ENCODE measurements around the gene PAM16.
A peak's percentile ranks its signal among the peaks of the same experiment; 100 is the strongest.

Gene PAM16

GRCh38 chr16:4373356-4373908 lies 22.3 kb upstream of the PAM16 start:
- H3K4me3 ChIP-seq (ENCODE audit: low read depth, low read length): no peak overlapping the region
- no peak for DNase-seq (ENCODE audit: low read depth)
- TF ChIP-seq, protein P1, sequence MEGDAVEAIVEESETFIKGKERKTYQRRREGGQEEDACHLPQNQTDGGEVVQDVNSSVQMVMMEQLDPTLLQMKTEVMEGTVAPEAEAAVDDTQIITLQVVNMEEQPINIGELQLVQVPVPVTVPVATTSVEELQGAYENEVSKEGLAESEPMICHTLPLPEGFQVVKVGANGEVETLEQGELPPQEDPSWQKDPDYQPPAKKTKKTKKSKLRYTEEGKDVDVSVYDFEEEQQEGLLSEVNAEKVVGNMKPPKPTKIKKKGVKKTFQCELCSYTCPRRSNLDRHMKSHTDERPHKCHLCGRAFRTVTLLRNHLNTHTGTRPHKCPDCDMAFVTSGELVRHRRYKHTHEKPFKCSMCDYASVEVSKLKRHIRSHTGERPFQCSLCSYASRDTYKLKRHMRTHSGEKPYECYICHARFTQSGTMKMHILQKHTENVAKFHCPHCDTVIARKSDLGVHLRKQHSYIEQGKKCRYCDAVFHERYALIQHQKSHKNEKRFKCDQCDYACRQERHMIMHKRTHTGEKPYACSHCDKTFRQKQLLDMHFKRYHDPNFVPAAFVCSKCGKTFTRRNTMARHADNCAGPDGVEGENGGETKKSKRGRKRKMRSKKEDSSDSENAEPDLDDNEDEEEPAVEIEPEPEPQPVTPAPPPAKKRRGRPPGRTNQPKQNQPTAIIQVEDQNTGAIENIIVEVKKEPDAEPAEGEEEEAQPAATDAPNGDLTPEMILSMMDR (IDR thresholded peaks at IDR 0.05; ENCODE audit: insufficient read depth, low read depth, low read length, missing control alignments): no peak

- peak; percentile 32 for DNase-seq (ENCODE audit: low read depth)
- TF ChIP-seq, protein P1 (IDR thresholded peaks at IDR 0.05; ENCODE audit: insufficient read depth, low read depth, low read length, missing control alignments): no peak
- no peak overlapping the region for H3K4me3 ChIP-seq (ENCODE audit: low read depth, low read length)
These were observed 21.6 kb upstream of the PAM16 start for GRCh38 chr16:4372578-4373355.

DNA sequence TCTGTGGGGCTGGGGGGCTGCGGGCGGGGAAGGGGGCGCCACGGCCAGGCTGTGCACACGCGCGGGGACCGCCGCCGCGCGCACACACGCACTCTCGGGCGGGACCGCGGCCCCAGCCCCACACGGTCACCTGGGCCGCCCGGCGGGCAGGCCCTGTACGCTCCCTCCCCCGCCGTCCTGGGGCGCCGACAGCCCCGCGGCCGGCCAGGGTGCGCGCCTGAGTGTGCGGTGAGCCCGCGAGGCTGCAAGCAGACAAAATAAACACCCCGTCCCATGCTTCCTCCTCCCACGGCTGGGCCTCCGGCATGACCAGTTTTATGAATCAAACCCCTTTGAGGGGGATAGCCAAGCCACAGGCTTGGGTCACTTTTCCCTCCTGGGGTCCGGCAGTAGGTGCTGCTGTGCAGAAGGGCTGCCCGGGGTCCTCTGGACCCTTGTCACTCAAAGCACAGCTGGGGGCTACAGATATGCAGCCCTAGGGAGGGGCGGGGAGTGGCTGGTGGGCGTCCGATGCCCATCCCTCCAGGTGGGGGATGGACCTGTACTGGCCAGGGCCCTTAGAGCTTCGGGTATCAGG lies 21.0 kb upstream of the PAM16 start:
- no peak for DNase-seq (ENCODE audit: low read depth)
- TF ChIP-seq, protein P1 (IDR thresholded peaks at IDR 0.05; ENCODE audit: insufficient read depth, low read depth, low read length, missing control alignments): no peak
- no peak overlapping the region for H3K4me3 ChIP-seq (ENCODE audit: low read depth, low read length)

- H3K4me3 ChIP-seq (ENCODE audit: low read depth, low read length): no peak within 1 kb of the TSS
- peak; percentile 30 for DNase-seq (ENCODE audit: low read depth)
These were observed 20.4 kb upstream of the PAM16 start, which contains the start of gene VASN for GRCh38 chr16:4371357-4372000. TSS of gene VASN (plus strand) at chr16:4371848. CDS start at chr16:4380878, 9,030 bp downstream.

DNA sequence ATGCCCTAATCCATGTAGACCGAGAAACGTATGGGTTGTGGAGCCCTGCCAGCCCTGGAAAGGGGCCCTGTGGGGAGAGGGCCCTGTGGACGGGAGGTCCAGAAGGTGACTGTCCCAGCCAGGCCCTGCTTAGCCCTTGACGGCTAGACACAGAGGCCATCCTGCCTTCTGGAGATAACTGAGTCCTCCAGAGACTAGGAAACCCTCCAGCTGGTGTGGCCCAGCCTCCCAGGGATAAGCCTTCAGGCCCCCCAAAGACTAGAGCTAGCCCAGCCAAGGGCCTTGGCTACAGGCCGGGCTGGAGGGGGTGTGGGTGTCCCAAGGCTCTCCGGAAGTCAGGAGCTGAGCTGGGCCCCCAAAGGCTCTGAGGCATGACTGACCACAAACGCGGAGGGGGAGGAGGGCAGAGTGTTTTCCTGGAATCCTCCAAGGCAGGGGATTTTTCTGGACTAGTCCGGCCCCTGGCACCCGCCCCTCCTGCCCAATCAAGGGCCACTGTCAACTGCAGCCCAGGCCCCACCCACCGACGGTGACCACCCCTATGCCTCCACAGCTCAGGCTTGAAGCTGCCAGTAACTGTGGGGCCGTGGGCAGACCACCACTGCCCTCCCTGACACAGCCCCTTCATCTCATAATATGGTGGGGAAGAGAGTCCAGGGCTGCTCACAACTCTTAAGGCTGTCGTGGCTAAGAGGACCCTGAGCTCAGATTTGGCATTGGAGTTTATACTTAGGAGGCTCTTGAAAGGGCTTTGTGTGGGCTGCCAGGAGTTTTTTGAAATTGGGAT lies 19.6 kb upstream of the PAM16 start:
- no peak for DNase-seq (ENCODE audit: low read depth)
- H3K4me3 ChIP-seq (ENCODE audit: low read depth, low read length): no peak overlapping the region
- TF ChIP-seq, protein P1 (IDR thresholded peaks at IDR 0.05; ENCODE audit: insufficient read depth, low read depth, low read length, missing control alignments): no peak

More at GRCh38 chr16:4371357-4372000, 20.4 kb upstream of the PAM16 start, which contains the start of gene VASN:
- TF ChIP-seq, protein P1 (IDR thresholded peaks at IDR 0.05; ENCODE audit: insufficient read depth, low read depth, low read length, missing control alignments): no peak

DNA sequence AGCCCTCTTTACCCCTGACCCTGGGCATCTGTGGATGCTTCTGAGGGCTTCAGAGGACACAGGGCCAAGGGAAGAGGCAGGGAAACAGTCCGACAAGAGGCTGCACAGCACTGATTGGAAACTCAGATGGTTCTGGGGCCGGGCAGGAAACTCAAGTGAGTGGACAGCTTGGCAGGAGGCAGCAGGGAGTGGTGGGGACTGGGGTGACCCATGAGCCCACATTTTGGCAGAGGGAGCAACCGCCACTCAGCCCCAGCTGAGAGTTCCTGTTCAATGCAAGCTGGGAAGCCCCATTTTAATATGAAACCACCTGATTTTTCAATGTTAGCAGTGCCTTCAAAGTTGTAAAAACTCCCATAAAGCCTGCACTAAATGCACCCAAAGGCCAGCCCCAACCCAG lies 19.0 kb upstream of the PAM16 start:
- no peak for DNase-seq (ENCODE audit: low read depth)
- H3K4me3 ChIP-seq (ENCODE audit: low read depth, low read length): no peak overlapping the region
- TF ChIP-seq, protein P1 (IDR thresholded peaks at IDR 0.05; ENCODE audit: insufficient read depth, low read depth, low read length, missing control alignments): no peak

Data from GM12865 (cell line).